Suprapubic skin (tissue), 4 donors: ENCODE data around the gene DNAJB1. TPM values are rescaled to one million over a fixed set of nuclear protein-coding genes. Genes with fewer than 3 reads are reported as not detected.

Experiments used
- DNase-seq, 2 donors: peaks; one replicate each; pipeline ENCODE4 v3.0.0-alpha.2; 2019; ENCODE audit warnings: low spot score in 2 of 2
- H3K27ac ChIP-seq: fragments of 200-600 bp; sonication (generic); one replicate; pipeline ENCODE4 v1.5.1; 2019
- H3K27me3 ChIP-seq: fragments of 200-600 bp; sonication (generic); one replicate; pipeline ENCODE4 v1.5.1; 2019
- H3K36me3 ChIP-seq: fragments of 200-600 bp; sonication (generic); one replicate; pipeline ENCODE4 v1.5.1; 2019
- H3K4me1 ChIP-seq: fragments of 200-600 bp; sonication (generic); one replicate; pipeline ENCODE4 v1.5.1; 2019
- H3K4me3 ChIP-seq: fragments of 200-600 bp; sonication (generic); one replicate; pipeline ENCODE4 v1.5.1; 2019; ENCODE audit warnings: mild to moderate bottlenecking
- H3K9me3 ChIP-seq: fragments of 200-600 bp; sonication (generic); one replicate; pipeline ENCODE4 v1.5.1; 2019
- EP300 ChIP-seq: sonication (generic); formaldehyde crosslinking; IDR thresholded peaks from one replicate; pipeline ENCODE4 v1.6.1; 2017; ENCODE audit warnings: antibody characterized with exemption
- POLR2A ChIP-seq, 2 donors: fragments of 450-650 bp; IDR thresholded peaks; one replicate each; pipeline ENCODE4 v1.6.1; 2017; ENCODE audit warnings: antibody characterized with exemption in 2 of 2, mild to moderate bottlenecking in 2 of 2, moderate library complexity in 2 of 2
- POLR2AphosphoS5 ChIP-seq, 3 donors: sonication (generic); formaldehyde crosslinking; IDR thresholded peaks; one replicate each; pipeline ENCODE4 v1.6.1; 2017; ENCODE audit warnings: antibody characterized with exemption in 3 of 3
- WGBS: methylation state at CpG from one replicate; pipeline ENCODE4 v1.1.5; 2018; 5-methylcytosine and 5-hydroxymethylcytosine counted together
- total RNA-seq, 4 donors: library from RNA; depleted of rRNA; stranded (reverse); fragments of >200 nt; gene quantifications; one replicate each; pipeline ENCODE4 v1.1.0, GENCODE V29; 2016
- TF ChIP-seq, protein P1 (sequence below), 2 donors: fragments of 200-600 bp in 1 of 2; fragments of 450-650 bp in 1 of 2; sonication (generic) in 1 of 2; IDR thresholded peaks; one replicate each; pipeline ENCODE4 v1.5.1; 2016 to 2019; ENCODE audit warnings: antibody characterized with exemption in 2 of 2, mild to moderate bottlenecking in 1 of 2, moderate library complexity in 1 of 2

DNAJB1 gene
- total RNA-seq, 4 donors from 2014 or later, result 54.5 to 197 (median 145) TPM

DNA sequence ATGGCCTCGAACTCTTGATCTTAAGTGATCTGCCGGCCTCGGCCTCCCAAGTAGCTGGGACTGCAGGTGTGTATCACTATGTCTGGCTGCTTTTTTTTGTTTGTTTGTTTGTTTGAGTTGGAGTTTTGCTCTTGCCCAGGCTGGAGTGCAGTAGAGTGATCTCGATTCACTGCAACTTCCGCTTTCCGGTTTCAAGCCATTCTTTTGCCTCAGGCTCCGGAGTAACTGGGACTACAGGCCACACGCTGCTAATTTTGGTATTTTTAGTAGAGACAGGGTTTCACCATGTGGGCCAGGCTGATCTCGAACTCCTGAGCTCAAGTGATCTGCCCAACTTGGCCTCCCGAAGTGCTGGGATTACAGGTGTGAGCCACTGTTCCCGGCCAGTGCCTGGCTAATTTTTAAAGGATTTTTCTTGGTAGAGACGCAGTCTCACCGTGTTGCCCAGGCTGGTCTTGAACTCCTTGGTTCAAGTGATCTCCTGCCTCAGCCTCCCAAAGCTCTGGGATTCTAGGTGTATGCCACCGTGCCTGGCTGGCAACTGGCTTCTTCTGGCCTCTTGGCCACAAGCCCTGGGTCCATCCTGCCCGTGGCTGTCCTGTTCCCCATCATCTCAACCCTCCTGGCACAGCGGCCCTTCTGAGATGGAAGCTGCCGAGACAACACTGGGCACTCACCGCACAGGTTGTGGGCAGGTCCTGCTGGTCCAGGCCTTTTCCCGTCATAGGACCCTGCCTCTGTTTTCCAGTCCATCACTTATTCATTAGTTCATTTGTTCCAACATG is 22.7 kb upstream of the DNAJB1 start:
- DNase-seq, result no peak
- no peaks in the 10 kb centered on the region for H3K27me3 ChIP-seq
- no peak overlapping the region for H3K27ac ChIP-seq
- H3K4me3 ChIP-seq, result no peak overlapping the region
- WGBS, result 72% methylated on average over 19 of the region's 19 CpGs
- TF ChIP-seq EP300 (no peak), POLR2AphosphoS5 (IDR thresholded peaks at IDR 0.05) (no peak), POLR2A (IDR thresholded peaks at IDR 0.05) (no peak)
- TF ChIP-seq, protein P1, sequence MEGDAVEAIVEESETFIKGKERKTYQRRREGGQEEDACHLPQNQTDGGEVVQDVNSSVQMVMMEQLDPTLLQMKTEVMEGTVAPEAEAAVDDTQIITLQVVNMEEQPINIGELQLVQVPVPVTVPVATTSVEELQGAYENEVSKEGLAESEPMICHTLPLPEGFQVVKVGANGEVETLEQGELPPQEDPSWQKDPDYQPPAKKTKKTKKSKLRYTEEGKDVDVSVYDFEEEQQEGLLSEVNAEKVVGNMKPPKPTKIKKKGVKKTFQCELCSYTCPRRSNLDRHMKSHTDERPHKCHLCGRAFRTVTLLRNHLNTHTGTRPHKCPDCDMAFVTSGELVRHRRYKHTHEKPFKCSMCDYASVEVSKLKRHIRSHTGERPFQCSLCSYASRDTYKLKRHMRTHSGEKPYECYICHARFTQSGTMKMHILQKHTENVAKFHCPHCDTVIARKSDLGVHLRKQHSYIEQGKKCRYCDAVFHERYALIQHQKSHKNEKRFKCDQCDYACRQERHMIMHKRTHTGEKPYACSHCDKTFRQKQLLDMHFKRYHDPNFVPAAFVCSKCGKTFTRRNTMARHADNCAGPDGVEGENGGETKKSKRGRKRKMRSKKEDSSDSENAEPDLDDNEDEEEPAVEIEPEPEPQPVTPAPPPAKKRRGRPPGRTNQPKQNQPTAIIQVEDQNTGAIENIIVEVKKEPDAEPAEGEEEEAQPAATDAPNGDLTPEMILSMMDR (IDR thresholded peaks at IDR 0.05), result no peak
- peaks cover 48% of the 10 kb centered on the region for H3K4me1 ChIP-seq
- H3K36me3 ChIP-seq, result no peaks in the 10 kb centered on the region
- no peaks in the 10 kb centered on the region for H3K9me3 ChIP-seq

GRCh38 chr19:14536926-14537692 is 18.9 kb upstream of the DNAJB1 start:
- H3K9me3 ChIP-seq, result no peaks in the 10 kb centered on the region
- WGBS, result 17% methylated on average over 23 of the region's 24 CpGs
- TF ChIP-seq, protein P1 (IDR thresholded peaks at IDR 0.05), result no peak
- TF ChIP-seq EP300 (no peak), POLR2A (IDR thresholded peaks at IDR 0.05) (no peak), POLR2AphosphoS5 (IDR thresholded peaks at IDR 0.05) (no peak)
- H3K36me3 ChIP-seq, result no peaks in the 10 kb centered on the region
- peak overlapping the region; percentile 32 for H3K27ac ChIP-seq
- peak in 1 of 2 donors; percentile 85 for DNase-seq
- peak overlapping the region; percentile 23 for H3K4me3 ChIP-seq
- H3K4me1 ChIP-seq, result peaks cover 28% of the 10 kb centered on the region
- H3K27me3 ChIP-seq, result no peaks in the 10 kb centered on the region

DNA sequence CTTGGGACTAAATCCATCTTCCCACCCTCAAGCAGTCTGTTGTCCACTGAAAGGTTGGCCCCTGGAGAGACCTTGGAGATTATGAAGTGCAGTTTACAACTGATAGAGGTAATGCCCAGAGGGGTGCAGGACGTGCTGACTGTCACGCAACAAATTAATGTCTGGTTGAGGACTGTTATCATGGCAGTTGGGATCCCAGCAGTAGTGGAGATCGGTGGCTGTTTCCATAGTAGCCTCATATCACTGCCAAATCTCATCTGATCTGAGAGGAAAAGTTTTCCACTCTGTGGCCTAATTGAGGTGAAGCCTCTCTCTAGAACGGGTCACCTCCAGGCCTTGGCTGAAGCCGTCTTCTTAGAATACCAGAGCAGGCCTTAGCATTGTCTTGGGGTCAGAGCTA is 15.3 kb upstream of the DNAJB1 start:
- no peak overlapping the region for H3K4me3 ChIP-seq
- peaks cover 57% of the 10 kb centered on the region for H3K4me1 ChIP-seq
- no peak overlapping the region for H3K27ac ChIP-seq
- no peaks in the 10 kb centered on the region for H3K27me3 ChIP-seq
- no peak for DNase-seq
- H3K9me3 ChIP-seq, result no peaks in the 10 kb centered on the region
- TF ChIP-seq EP300, result no peak
- TF ChIP-seq POLR2A (IDR thresholded peaks at IDR 0.05), result no peak
- TF ChIP-seq, protein P1 (IDR thresholded peaks at IDR 0.05), result no peak
- TF ChIP-seq POLR2AphosphoS5 (IDR thresholded peaks at IDR 0.05), result no peak
- 74% methylated on average over 5 of the region's 5 CpGs for WGBS
- no peaks in the 10 kb centered on the region for H3K36me3 ChIP-seq

- Histone ChIP-seq H3K4me1 (peaks cover 63% of the 10 kb centered on the region), H3K9me3 (no peaks in the 10 kb centered on the region)
- WGBS, result 62% methylated on average over 3 of the region's 3 CpGs
Observed at GRCh38 chr19:14530506-14530905, 12.3 kb upstream of the DNAJB1 start.

More at GRCh38 chr19:14530506-14530905, 12.3 kb upstream of the DNAJB1 start:
- H3K27ac ChIP-seq, result peak overlapping the region; percentile 94
- no peak for DNase-seq
- H3K36me3 ChIP-seq, result no peaks in the 10 kb centered on the region
- TF ChIP-seq, protein P1 (IDR thresholded peaks at IDR 0.05), result no peak
- no peak for TF ChIP-seq EP300
- no peak for TF ChIP-seq POLR2AphosphoS5 (IDR thresholded peaks at IDR 0.05)
- no peak for TF ChIP-seq POLR2A (IDR thresholded peaks at IDR 0.05)
- H3K4me3 ChIP-seq, result peak overlapping the region; percentile 89
- H3K27me3 ChIP-seq, result no peaks in the 10 kb centered on the region
